Astrocyte (in vitro differentiated cells and primary cell): ENCODE results near the gene KAT7.

ENCODE experiments used
- EZH2 ChIP-seq: IDR thresholded peaks from 2 replicates; pipeline ENCODE4 v1.6.1; 2012; ENCODE audit warnings: mild to moderate bottlenecking, low read length, inconsistent platforms; ENCODE audit not compliant: insufficient read depth
- TF ChIP-seq, protein P1 (sequence below): IDR thresholded peaks from 2 replicates; pipeline ENCODE4 v1.5.1; 2011; ENCODE audit warnings: low read depth, mild to moderate bottlenecking, inconsistent platforms, low read length, moderate library complexity; ENCODE audit not compliant: insufficient read depth

DNA sequence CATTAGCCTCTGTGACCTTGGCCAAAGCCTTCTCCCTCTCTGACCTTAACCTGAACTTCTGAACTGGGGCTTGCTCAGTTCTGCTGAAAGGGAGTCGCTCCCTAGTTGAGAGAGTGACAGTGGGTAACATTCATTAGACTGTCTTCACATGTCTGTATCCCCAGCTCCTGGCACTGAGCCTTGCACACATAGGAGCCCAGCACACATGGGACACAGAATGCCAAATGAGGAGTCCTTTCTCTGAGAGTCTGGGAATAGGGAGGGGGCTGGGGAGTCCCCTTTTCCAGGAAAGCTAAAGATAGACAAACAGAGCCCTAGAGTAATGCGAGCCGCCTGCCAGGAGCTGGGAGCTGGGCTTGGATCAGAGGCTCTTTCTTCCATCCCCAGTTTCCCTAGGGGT is 56.8 kb downstream of the KAT7 start:
- TF ChIP-seq, protein P1, sequence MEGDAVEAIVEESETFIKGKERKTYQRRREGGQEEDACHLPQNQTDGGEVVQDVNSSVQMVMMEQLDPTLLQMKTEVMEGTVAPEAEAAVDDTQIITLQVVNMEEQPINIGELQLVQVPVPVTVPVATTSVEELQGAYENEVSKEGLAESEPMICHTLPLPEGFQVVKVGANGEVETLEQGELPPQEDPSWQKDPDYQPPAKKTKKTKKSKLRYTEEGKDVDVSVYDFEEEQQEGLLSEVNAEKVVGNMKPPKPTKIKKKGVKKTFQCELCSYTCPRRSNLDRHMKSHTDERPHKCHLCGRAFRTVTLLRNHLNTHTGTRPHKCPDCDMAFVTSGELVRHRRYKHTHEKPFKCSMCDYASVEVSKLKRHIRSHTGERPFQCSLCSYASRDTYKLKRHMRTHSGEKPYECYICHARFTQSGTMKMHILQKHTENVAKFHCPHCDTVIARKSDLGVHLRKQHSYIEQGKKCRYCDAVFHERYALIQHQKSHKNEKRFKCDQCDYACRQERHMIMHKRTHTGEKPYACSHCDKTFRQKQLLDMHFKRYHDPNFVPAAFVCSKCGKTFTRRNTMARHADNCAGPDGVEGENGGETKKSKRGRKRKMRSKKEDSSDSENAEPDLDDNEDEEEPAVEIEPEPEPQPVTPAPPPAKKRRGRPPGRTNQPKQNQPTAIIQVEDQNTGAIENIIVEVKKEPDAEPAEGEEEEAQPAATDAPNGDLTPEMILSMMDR = no peak
- no peak for TF ChIP-seq EZH2
